ENCODE results near the gene KLHL10.

KLHL10 gene

GRCh38 chr17:41812381-41813151 lies 25.1 kb upstream of the KLHL10 start, which contains the start of gene FKBP10:
Gene FKBP10 (plus strand): TSS chr17:41813004. CDS start chr17:41813035, 31 bp downstream.
- TF ChIP-seq FOXP2 (optimal IDR thresholded peaks at IDR 0.05; ENCODE audit: borderline replicate concordance, extremely low read depth, extremely low read length, insufficient read depth) (peak; percentile 44), POLR2AphosphoS5 (IDR thresholded peaks at IDR 0.05; ENCODE audit: low read depth, low read length) (peak; percentile 83), TAF1 (IDR thresholded peaks at IDR 0.05; ENCODE audit: borderline replicate concordance, insufficient read depth, low read length) (peak; percentile 80; the same call in 1 of the 2 replicates), REST (IDR thresholded peaks at IDR 0.05; ENCODE audit: insufficient read depth in 1 of 2, low read depth in 2 of 2, low read length in 2 of 2) (0 out of 4 replicates have a peak, but pooled peaks have one; percentile 5), SIN3A (IDR thresholded peaks at IDR 0.05; ENCODE audit: borderline replicate concordance, insufficient read depth, low read length) (peak; percentile 12; the same call in 1 of the 2 replicates)

- TF ChIP-seq SIN3A (IDR thresholded peaks at IDR 0.05; ENCODE audit: borderline replicate concordance, insufficient read depth, low read length) (no peak), FOXP2 (optimal IDR thresholded peaks at IDR 0.05; ENCODE audit: borderline replicate concordance, extremely low read depth, extremely low read length, insufficient read depth) (no peak), REST (IDR thresholded peaks at IDR 0.05; ENCODE audit: insufficient read depth in 1 of 2, low read depth in 2 of 2, low read length in 2 of 2) (no peak), TAF1 (IDR thresholded peaks at IDR 0.05; ENCODE audit: borderline replicate concordance, insufficient read depth, low read length) (no peak), POLR2AphosphoS5 (IDR thresholded peaks at IDR 0.05; ENCODE audit: low read depth, low read length) (no peak)
Measured at GRCh38 chr17:41813152-41813680, 24.4 kb upstream of the KLHL10 start.

- TF ChIP-seq FOXP2 (optimal IDR thresholded peaks at IDR 0.05; ENCODE audit: borderline replicate concordance, extremely low read depth, extremely low read length, insufficient read depth) (no peak), POLR2AphosphoS5 (IDR thresholded peaks at IDR 0.05; ENCODE audit: low read depth, low read length) (no peak)
Measured at GRCh38 chr17:41813699-41814124, 23.9 kb upstream of the KLHL10 start.

- peak; percentile 20 to 55; a peak in 2 of 4 replicates for TF ChIP-seq REST (IDR thresholded peaks at IDR 0.05; ENCODE audit: insufficient read depth in 1 of 2, low read depth in 2 of 2, low read length in 2 of 2)
- no peak for TF ChIP-seq POLR2AphosphoS5 (IDR thresholded peaks at IDR 0.05; ENCODE audit: low read depth, low read length)
Measured at GRCh38 chr17:41814195-41814594, 23.4 kb upstream of the KLHL10 start.

- no peak for TF ChIP-seq TAF1 (IDR thresholded peaks at IDR 0.05; ENCODE audit: borderline replicate concordance, insufficient read depth, low read length)
- TF ChIP-seq POLR2AphosphoS5 (IDR thresholded peaks at IDR 0.05; ENCODE audit: low read depth, low read length): no peak
- TF ChIP-seq SIN3A (IDR thresholded peaks at IDR 0.05; ENCODE audit: borderline replicate concordance, insufficient read depth, low read length): no peak
- no peak for TF ChIP-seq FOXP2 (optimal IDR thresholded peaks at IDR 0.05; ENCODE audit: borderline replicate concordance, extremely low read depth, extremely low read length, insufficient read depth)
- no peak for TF ChIP-seq REST (IDR thresholded peaks at IDR 0.05; ENCODE audit: insufficient read depth in 1 of 2, low read depth in 2 of 2, low read length in 2 of 2)
Measured at GRCh38 chr17:41816637-41817320, 20.8 kb upstream of the KLHL10 start.

All from PFSK-1 (cell line).